DMS53 treated with DMSO at 0.1 percent for 48 hours (cell line): ENCODE measurements around the gene STEEP1.

Source experiments
- DNase-seq: peaks from one replicate; lab custom pipeline; 2025; ENCODE audit not compliant: unreplicated experiment; lab: John Stamatoyannopoulos, UW

Gene STEEP1

DNA sequence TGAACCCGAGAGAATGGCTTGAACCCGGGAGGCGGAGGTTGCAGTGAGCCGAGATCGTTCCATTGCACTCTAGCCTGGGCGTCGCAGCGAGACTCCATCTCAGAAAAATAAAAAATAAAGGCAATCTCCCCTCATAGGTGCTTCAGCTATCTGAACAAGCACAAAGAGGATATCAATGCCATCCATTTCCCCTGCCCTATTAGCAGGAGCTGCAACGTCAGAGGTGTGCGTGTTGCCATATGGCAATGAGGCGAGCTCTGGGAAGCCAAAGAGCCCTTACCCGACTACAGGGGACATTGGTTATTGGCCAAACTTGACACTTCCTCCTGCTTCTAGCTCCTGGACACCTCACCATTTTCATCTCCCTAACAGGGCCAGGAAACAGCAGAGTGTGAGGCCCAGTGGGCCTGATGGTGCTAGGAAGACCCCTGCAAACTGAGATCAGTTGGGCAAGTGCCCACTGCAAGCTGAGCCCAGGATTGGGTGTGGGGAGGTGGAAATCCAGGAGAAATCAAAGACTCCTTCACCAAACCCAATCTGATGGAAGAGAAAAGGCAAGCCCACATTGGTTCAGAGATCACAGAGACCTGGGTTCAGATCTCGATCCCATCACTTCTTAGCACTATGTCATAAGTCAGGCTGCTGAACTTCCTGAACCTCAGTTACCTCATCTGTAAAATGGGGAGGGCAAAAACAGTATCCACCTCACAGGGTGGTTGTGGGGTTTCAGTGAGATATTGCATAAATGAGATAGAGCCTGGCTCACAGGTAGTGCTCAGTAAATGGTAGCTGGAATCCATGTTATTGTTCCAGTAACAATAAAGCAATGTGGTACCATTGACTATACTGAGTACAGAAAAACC is 75.8 kb downstream of the STEEP1 start:
- no peak for DNase-seq

DNA sequence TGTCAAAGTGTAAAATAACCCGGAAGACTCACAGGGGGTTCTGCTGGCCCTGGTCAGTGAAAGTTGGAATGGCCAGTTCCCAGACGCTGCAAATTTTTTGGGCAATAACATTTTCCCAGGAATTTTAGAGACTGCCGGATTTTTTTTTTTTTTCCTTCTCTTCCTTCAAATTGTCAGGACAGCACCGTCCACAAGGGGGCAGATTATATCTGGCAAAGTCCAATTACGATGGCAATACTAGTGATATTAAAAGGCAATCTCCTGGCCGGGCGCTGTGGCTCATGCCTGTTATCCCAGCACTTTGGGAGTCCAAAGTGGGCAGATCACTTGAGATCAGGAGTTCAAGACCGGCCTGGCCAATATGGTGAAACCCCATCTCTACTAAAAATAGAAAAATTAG is 76.5 kb downstream of the STEEP1 start:
- DNase-seq = peak; percentile 23
